ENCODE data around the gene SYT3.

SYT3 gene

DNA sequence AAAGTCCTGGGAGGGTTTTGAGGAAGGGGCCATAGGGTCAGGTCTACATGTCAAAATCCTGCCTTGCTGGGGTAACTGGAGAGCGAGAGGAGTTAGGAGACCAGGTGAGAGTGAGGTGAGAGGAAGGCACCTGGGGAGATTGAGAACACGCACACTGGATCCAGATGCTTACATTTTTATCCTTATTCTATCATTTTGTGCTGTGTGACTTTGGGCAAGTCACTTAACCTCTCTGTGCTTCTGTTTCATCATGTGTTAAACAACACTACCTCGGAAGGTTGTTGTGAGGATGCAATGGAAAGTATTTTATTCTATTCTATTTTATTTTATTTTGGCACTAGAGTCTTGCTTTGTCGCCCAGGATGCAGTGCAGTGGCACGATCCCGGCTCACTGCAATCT lies 13.0 kb upstream of the SYT3 start:
- Histone ChIP-seq H4K20me1 (ENCODE audit: low read depth, low read length) (no peaks in the 10 kb centered on the region), H3K4me2 (ENCODE audit: low read depth, low read length, poor library complexity, severe bottlenecking) (no peak overlapping the region), H3K9ac (ENCODE audit: low read length) (no peak overlapping the region), H3K36me3 (ENCODE audit: low read length) (no peaks in the 10 kb centered on the region), H3K9me2 (replicated peaks; ENCODE audit: insufficient read depth, low read length) (no peaks in the 10 kb centered on the region), H3K27me3 (ENCODE audit: low read length) (no peaks in the 10 kb centered on the region), H3K9me3 (ENCODE audit: insufficient read depth, low read length) (no peaks in the 10 kb centered on the region), H2AFZ (ENCODE audit: low read depth, low read length, severe bottlenecking) (no peak overlapping the region), H3K27ac (ENCODE audit: low read depth, low read length) (no peak overlapping the region), H3K4me3 (ENCODE audit: insufficient read depth, low read length, poor library complexity, severe bottlenecking) (no peak overlapping the region), H3F3A (ENCODE audit: insufficient read depth) (no peaks in the 10 kb centered on the region), H3K79me2 (ENCODE audit: insufficient read depth, low read length) (no peaks in the 10 kb centered on the region)
- no peak for TF ChIP-seq EZH2phosphoT487 (conservative IDR thresholded peaks at IDR 0.05; ENCODE audit: low read length)
- TF ChIP-seq, protein P1, sequence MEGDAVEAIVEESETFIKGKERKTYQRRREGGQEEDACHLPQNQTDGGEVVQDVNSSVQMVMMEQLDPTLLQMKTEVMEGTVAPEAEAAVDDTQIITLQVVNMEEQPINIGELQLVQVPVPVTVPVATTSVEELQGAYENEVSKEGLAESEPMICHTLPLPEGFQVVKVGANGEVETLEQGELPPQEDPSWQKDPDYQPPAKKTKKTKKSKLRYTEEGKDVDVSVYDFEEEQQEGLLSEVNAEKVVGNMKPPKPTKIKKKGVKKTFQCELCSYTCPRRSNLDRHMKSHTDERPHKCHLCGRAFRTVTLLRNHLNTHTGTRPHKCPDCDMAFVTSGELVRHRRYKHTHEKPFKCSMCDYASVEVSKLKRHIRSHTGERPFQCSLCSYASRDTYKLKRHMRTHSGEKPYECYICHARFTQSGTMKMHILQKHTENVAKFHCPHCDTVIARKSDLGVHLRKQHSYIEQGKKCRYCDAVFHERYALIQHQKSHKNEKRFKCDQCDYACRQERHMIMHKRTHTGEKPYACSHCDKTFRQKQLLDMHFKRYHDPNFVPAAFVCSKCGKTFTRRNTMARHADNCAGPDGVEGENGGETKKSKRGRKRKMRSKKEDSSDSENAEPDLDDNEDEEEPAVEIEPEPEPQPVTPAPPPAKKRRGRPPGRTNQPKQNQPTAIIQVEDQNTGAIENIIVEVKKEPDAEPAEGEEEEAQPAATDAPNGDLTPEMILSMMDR (IDR thresholded peaks at IDR 0.05; ENCODE audit: insufficient read depth, low read length, poor library complexity, severe bottlenecking): no peak

DNA sequence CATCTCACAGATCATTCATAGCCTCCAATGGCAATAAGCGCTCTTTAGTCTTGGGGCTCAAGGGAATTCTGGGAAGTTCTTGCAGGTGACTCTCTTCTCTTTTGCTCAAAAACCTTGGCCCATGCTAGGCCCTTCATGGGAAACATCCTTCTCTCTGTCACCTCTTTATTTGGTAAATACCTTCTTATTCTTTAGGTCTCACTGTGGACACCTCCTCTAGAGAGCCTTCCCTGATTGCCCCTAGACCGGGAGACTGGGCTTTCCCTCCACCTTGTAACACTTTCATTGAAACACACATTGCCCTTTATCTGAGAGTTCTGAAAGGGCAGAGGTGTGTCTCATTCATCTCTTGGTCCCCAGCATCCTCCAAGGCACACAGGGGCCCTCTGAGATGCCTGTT lies 11.5 kb upstream of the SYT3 start:
- H3K79me2 ChIP-seq (ENCODE audit: insufficient read depth, low read length): no peaks in the 10 kb centered on the region
- no peak overlapping the region for H3K9ac ChIP-seq (ENCODE audit: low read length)
- H4K20me1 ChIP-seq (ENCODE audit: low read depth, low read length): no peaks in the 10 kb centered on the region
- no peak overlapping the region for H3K4me2 ChIP-seq (ENCODE audit: low read depth, low read length, poor library complexity, severe bottlenecking)
- H3K9me2 ChIP-seq (replicated peaks; ENCODE audit: insufficient read depth, low read length): no peaks in the 10 kb centered on the region
- H3F3A ChIP-seq (ENCODE audit: insufficient read depth): no peaks in the 10 kb centered on the region
- H3K9me3 ChIP-seq (ENCODE audit: insufficient read depth, low read length): no peaks in the 10 kb centered on the region
- TF ChIP-seq, protein P1 (IDR thresholded peaks at IDR 0.05; ENCODE audit: insufficient read depth, low read length, poor library complexity, severe bottlenecking): no peak
- TF ChIP-seq EZH2phosphoT487 (conservative IDR thresholded peaks at IDR 0.05; ENCODE audit: low read length): no peak
- H3K4me3 ChIP-seq (ENCODE audit: insufficient read depth, low read length, poor library complexity, severe bottlenecking): no peak overlapping the region
- H3K36me3 ChIP-seq (ENCODE audit: low read length): no peaks in the 10 kb centered on the region
- H2AFZ ChIP-seq (ENCODE audit: low read depth, low read length, severe bottlenecking): no peak overlapping the region
- no peak overlapping the region for H3K27ac ChIP-seq (ENCODE audit: low read depth, low read length)
- H3K27me3 ChIP-seq (ENCODE audit: low read length): no peaks in the 10 kb centered on the region

DNA sequence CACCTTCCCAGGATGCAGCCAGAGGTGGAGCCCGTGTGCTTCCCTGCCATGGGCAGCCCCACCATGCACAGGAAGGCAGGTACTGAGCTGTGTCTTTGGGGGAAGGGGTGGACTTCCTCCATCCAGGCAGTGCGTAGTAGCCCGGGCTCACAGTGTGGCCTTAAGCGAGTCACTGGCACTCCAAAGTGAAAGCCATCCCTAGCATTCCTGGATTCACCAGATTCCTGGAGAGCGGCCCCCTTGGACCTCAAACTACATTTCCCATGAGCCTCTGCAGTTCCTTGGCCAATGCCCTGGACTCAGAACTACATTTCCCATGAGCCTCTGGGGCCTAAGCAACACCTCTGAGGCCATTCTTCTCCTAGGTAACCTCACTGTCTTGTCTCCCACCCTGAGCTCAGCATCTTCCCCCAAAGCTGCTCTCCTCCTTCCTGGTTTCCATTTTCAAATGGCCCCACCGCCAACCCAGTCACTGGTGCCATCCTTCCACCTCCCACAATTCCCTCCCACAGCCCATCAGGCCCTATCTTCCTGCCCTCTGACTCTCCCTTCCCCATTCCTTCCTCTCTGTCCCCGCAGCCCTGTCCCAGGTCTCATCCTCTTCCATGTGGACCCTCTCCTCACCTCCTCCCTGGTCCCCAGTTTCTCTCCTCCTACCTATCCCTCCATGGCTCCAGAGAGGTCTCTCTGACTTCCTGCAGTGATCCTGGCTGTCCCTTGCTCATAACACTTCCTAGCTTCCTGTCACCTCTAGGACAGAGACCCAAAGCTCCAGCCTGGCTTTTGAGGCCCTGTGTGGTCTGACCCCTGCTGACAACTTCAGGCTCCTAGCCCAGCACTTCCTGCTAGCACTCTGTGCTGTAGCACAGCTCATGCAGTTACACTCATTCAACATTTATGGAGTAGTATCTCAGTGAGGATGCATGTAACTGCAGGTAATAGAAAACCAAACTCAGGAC lies 10.0 kb upstream of the SYT3 start, which contains the start of gene C19orf81:
Gene C19orf81, plus strand, starts transcription at position 13 of the 959 bp plus-strand sequence. Its CDS starts 0 bp downstream, at position 13.
- Histone ChIP-seq H3K27ac (ENCODE audit: low read depth, low read length) (no peak within 1 kb of the TSS), H3K9me3 (ENCODE audit: insufficient read depth, low read length) (no peaks in the 10 kb centered on the region), H3K27me3 (ENCODE audit: low read length) (no peaks in the 10 kb centered on the region), H3K9ac (ENCODE audit: low read length) (no peak within 1 kb of the TSS), H3K36me3 (ENCODE audit: low read length) (no peaks in the 10 kb centered on the region), H4K20me1 (ENCODE audit: low read depth, low read length) (no peaks in the 10 kb centered on the region), H3K4me3 (ENCODE audit: insufficient read depth, low read length, poor library complexity, severe bottlenecking) (no peak within 1 kb of the TSS), H3F3A (ENCODE audit: insufficient read depth) (no peaks in the 10 kb centered on the region), H3K9me2 (replicated peaks; ENCODE audit: insufficient read depth, low read length) (no peaks in the 10 kb centered on the region), H2AFZ (ENCODE audit: low read depth, low read length, severe bottlenecking) (no peak within 1 kb of the TSS), H3K4me2 (ENCODE audit: low read depth, low read length, poor library complexity, severe bottlenecking) (no peak within 1 kb of the TSS), H3K79me2 (ENCODE audit: insufficient read depth, low read length) (no peaks in the 10 kb centered on the region)
- TF ChIP-seq, protein P1 (IDR thresholded peaks at IDR 0.05; ENCODE audit: insufficient read depth, low read length, poor library complexity, severe bottlenecking): no peak
- no peak for TF ChIP-seq EZH2phosphoT487 (conservative IDR thresholded peaks at IDR 0.05; ENCODE audit: low read length)
